ENCODE measurements around the gene TTC4. TPM values are rescaled to one million over a fixed set of nuclear protein-coding genes. Genes with fewer than 3 reads are reported as not detected.
A peak's percentile ranks its signal among the peaks of the same experiment; 100 is the strongest.

TTC4 gene
- total RNA-seq, 6 experiments from 2014 or later, result 8.1 to 19.2 (median 10.0) TPM

GRCh38 chr1:54681358-54681757, 34.3 kb upstream of the TTC4 start:
- no peak for ATAC-seq

GRCh38 chr1:54683453-54683852, 32.2 kb upstream of the TTC4 start:
- H3K27ac ChIP-seq, result no peak overlapping the region
- no peak for ATAC-seq
- H3K9me3 ChIP-seq, result no peaks in the 10 kb centered on the region
- TF ChIP-seq POLR2A (IDR thresholded peaks at IDR 0.05), result no peak
- no peak for TF ChIP-seq CTCF (IDR thresholded peaks at IDR 0.05)
- no peaks in the 10 kb centered on the region for H3K4me1 ChIP-seq
- 85% methylated on average over 6 of the region's 6 CpGs for WGBS (ENCODE audit: insufficient coverage, low coverage, low lambda C conversion rate, missing lambda C conversion rate)
- H3K36me3 ChIP-seq, result no peaks in the 10 kb centered on the region
- H3K27me3 ChIP-seq, result no peaks in the 10 kb centered on the region
- intact Hi-C loops (cut with DNase I), result no loop called here
- H3K4me3 ChIP-seq, result no peak overlapping the region
- DNase-seq, result no peak

More at GRCh38 chr1:54681358-54681757, 34.3 kb upstream of the TTC4 start:
- intact Hi-C loops (cut with DNase I), result no loop called here
- TF ChIP-seq POLR2A (IDR thresholded peaks at IDR 0.05) (no peak), CTCF (IDR thresholded peaks at IDR 0.05) (no peak)
- Histone ChIP-seq H3K4me3 (no peak overlapping the region), H3K36me3 (no peaks in the 10 kb centered on the region), H3K9me3 (no peaks in the 10 kb centered on the region), H3K27ac (no peak overlapping the region), H3K27me3 (no peaks in the 10 kb centered on the region), H3K4me1 (no peaks in the 10 kb centered on the region)
- no peak for DNase-seq

GRCh38 chr1:54685335-54685905, 30.2 kb upstream of the TTC4 start:
- TF ChIP-seq CTCF (IDR thresholded peaks at IDR 0.05) (no peak), POLR2A (IDR thresholded peaks at IDR 0.05) (no peak)
- 80% methylated on average over 1 of the region's 4 CpGs for WGBS (ENCODE audit: insufficient coverage, low coverage, low lambda C conversion rate, missing lambda C conversion rate)
- peak in 1 of 3 donors; percentile 56 for DNase-seq
- H3K4me3 ChIP-seq, result no peak overlapping the region
- no peaks in the 10 kb centered on the region for H3K9me3 ChIP-seq
- intact Hi-C loops (cut with DNase I), result no loop called here
- no peaks in the 10 kb centered on the region for H3K27me3 ChIP-seq
- ATAC-seq, result peak in 2 of 4 donors; percentile 20 to 80
- no peak overlapping the region for H3K27ac ChIP-seq
- no peaks in the 10 kb centered on the region for H3K36me3 ChIP-seq
- no peaks in the 10 kb centered on the region for H3K4me1 ChIP-seq

GRCh38 chr1:54686155-54686554, 29.5 kb upstream of the TTC4 start:
- Histone ChIP-seq H3K9me3 (no peaks in the 10 kb centered on the region), H3K4me3 (no peak overlapping the region), H3K36me3 (no peaks in the 10 kb centered on the region), H3K27me3 (no peaks in the 10 kb centered on the region), H3K27ac (no peak overlapping the region), H3K4me1 (no peaks in the 10 kb centered on the region)
- ATAC-seq (no peak), DNase-seq (no peak)
- intact Hi-C loops (cut with DNase I), result no loop called here
- WGBS (ENCODE audit: insufficient coverage, low coverage, low lambda C conversion rate, missing lambda C conversion rate), result no CpG with 5 or more reads among the region's 11 CpGs
- TF ChIP-seq CTCF (IDR thresholded peaks at IDR 0.05) (no peak), POLR2A (IDR thresholded peaks at IDR 0.05) (no peak)

- no peaks in the 10 kb centered on the region for H3K36me3 ChIP-seq
- no peaks in the 10 kb centered on the region for H3K9me3 ChIP-seq
- TF ChIP-seq POLR2A (IDR thresholded peaks at IDR 0.05), result no peak
- TF ChIP-seq CTCF (IDR thresholded peaks at IDR 0.05), result no peak
- 85% methylated on average over 3 of the region's 8 CpGs for WGBS (ENCODE audit: insufficient coverage, low coverage, low lambda C conversion rate, missing lambda C conversion rate)
- no peaks in the 10 kb centered on the region for H3K4me1 ChIP-seq
- no peak overlapping the region for H3K4me3 ChIP-seq
- H3K27ac ChIP-seq, result no peak overlapping the region
- ATAC-seq (no peak), DNase-seq (no peak)
- intact Hi-C loops (cut with DNase I), result no loop called here
- H3K27me3 ChIP-seq, result no peaks in the 10 kb centered on the region
Observed at GRCh38 chr1:54694771-54695170, 20.9 kb upstream of the TTC4 start.
